ENCODE data around the gene SIGLEC11. TPM values are rescaled to one million over a fixed set of nuclear protein-coding genes. Genes with fewer than 3 reads are reported as not detected.

SIGLEC11 gene
- total and polyA plus RNA-seq, 2 experiments from 2014 or later, result not detected

- H3K4me3 Mint-ChIP-seq, result no peak overlapping the region; the same call in 2 of the 3 replicates
- Histone ChIP-seq H3K4me1 (ENCODE audit: insufficient read depth) (peaks cover 10% of the 10 kb centered on the region), H3K79me2 (replicated peaks; ENCODE audit: insufficient read depth) (peaks cover 2% of the 10 kb centered on the region; the same call in 1 of the 2 replicates), H3K4me2 (no peak overlapping the region), H4K20me1 (replicated peaks; ENCODE audit: insufficient read depth) (peaks cover 33% of the 10 kb centered on the region), H3F3A (replicated peaks; ENCODE audit: low read depth) (peaks cover 12% of the 10 kb centered on the region; the same call in 1 of the 2 replicates), H3K27ac (ENCODE audit: low read depth) (no peak overlapping the region), H3K36me3 (ENCODE audit: insufficient read depth) (peaks cover 3% of the 10 kb centered on the region; the same call in 1 of the 2 replicates), H2AFZ (no peak overlapping the region), H3K27me3 (ENCODE audit: insufficient read depth) (no peaks in the 10 kb centered on the region), H3K9me2 (ENCODE audit: insufficient read depth) (no peaks in the 10 kb centered on the region), H3K4me3 (no peak overlapping the region)
- H3K27ac Mint-ChIP-seq, result no peak overlapping the region
- no peaks in the 10 kb centered on the region; the same call in 2 of the 3 replicates for H3K9me3 Mint-ChIP-seq
- ATAC-seq (no peak), DNase-seq (ENCODE audit: low spot score) (no peak)
- peaks cover 19% of the 10 kb centered on the region for H3K4me1 Mint-ChIP-seq
- peaks cover 21% of the 10 kb centered on the region for H3K27me3 Mint-ChIP-seq (ENCODE audit: insufficient read depth, low read depth, poor library complexity)
- TF ChIP-seq ETS1 (IDR thresholded peaks at IDR 0.05), result no peak
- TF ChIP-seq STAT1 (IDR thresholded peaks at IDR 0.05; ENCODE audit: unreplicated experiment), result no peak
- no peak for TF ChIP-seq CTCF (conservative IDR thresholded peaks at IDR 0.05; ENCODE audit: low read depth in 2 of 2)
- TF ChIP-seq ZNF462 (CRISPR knock-in tag; IDR thresholded peaks at IDR 0.05), result no peak
- H3K36me3 Mint-ChIP-seq (ENCODE audit: low read depth), result peaks cover 63% of the 10 kb centered on the region
Observed at GRCh38 chr19:49907745-49908446, 53.1 kb downstream of the SIGLEC11 start.
